Measurements from ENCODE around the gene TEAD4.

The TEAD4 gene

GRCh38 chr12:3085341-3086139 lies 126.3 kb downstream of the TEAD4 start:
- FAIRE-seq = no peak

GRCh38 chr12:3086211-3086610 lies 127.0 kb downstream of the TEAD4 start:
- FAIRE-seq = no peak

GRCh38 chr12:3086729-3087323 lies 127.6 kb downstream of the TEAD4 start:
- FAIRE-seq = no peak

- FAIRE-seq = no peak
Observed at GRCh38 chr12:3087758-3088650, 128.8 kb downstream of the TEAD4 start.

- FAIRE-seq = no peak
Observed at GRCh38 chr12:3089588-3089987, 130.4 kb downstream of the TEAD4 start.
